RWPE1 (cell line): ENCODE results near the gene MTRR.
A peak's percentile ranks its signal among the peaks of the same experiment; 100 is the strongest.

Experiments
- CTCF ChIA-PET: fragments of 350-600 bp; sonication (Branson Sonifier 250); formaldehyde crosslinking; extraction: SDS; loops from one replicate; lab custom pipeline; 2021; lab: Yijun Ruan, JAX
- POLR2A ChIA-PET: fragments of 400-600 bp; formaldehyde crosslinking; extraction: SDS; loops from one replicate; lab custom pipeline; 2020; ENCODE audit warnings: antibody characterized with exemption; ENCODE audit not compliant: low non-redundant PET; lab: Yijun Ruan, JAX
- DNase-seq: peaks from one replicate; pipeline ENCODE4 v3.0.0; 2012; ENCODE audit warnings: low spot score
- H3K27ac ChIP-seq: fragments of 450-650 bp; 2 replicates; pipeline ENCODE4 v1.5.1; 2017
- TF ChIP-seq, protein P1 (sequence below): fragments of 450-650 bp; conservative IDR thresholded peaks from 2 replicates; pipeline ENCODE4 v1.5.1; 2017; ENCODE audit warnings: low read depth, mild to moderate bottlenecking

MTRR gene

DNA sequence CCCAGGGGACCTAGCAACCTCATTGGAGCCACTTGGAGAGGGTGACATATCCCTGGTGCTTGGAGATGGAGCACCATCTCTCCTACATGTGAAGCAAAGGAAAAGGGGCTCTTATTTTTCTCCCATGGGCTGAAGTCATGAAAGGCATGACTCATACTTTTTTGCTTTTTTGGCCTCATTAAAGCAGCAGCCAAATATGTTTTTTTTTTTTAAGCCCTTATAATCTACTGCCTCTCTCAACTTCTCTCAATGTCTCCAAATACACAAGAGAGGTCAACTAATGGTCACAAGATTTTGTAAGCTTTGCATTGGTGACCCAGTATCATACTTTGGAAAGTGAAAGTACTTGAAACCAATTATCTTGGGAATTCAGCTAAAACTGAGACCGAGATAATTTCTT lies 16.4 kb upstream of the MTRR start:
- CTCF ChIA-PET, result no interaction called here
- TF ChIP-seq, protein P1, sequence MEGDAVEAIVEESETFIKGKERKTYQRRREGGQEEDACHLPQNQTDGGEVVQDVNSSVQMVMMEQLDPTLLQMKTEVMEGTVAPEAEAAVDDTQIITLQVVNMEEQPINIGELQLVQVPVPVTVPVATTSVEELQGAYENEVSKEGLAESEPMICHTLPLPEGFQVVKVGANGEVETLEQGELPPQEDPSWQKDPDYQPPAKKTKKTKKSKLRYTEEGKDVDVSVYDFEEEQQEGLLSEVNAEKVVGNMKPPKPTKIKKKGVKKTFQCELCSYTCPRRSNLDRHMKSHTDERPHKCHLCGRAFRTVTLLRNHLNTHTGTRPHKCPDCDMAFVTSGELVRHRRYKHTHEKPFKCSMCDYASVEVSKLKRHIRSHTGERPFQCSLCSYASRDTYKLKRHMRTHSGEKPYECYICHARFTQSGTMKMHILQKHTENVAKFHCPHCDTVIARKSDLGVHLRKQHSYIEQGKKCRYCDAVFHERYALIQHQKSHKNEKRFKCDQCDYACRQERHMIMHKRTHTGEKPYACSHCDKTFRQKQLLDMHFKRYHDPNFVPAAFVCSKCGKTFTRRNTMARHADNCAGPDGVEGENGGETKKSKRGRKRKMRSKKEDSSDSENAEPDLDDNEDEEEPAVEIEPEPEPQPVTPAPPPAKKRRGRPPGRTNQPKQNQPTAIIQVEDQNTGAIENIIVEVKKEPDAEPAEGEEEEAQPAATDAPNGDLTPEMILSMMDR, result no peak
- POLR2A ChIA-PET, result no interaction called here

GRCh38 chr5:7852988-7853387 lies 16.0 kb upstream of the MTRR start:
- no peak overlapping the region for H3K27ac ChIP-seq
- CTCF ChIA-PET, result no interaction called here
- TF ChIP-seq, protein P1, result no peak
- DNase-seq, result no peak
- POLR2A ChIA-PET, result no interaction called here

More for the DNA sequence above, 16.4 kb upstream of the MTRR start:
- no peak for DNase-seq
- H3K27ac ChIP-seq, result no peak overlapping the region

GRCh38 chr5:7855611-7856010 lies 13.3 kb upstream of the MTRR start:
- no peak for DNase-seq
- ChIA-PET POLR2A (no interaction called here), CTCF (interaction anchor here (0.7 kb wide), 1 partner anchor 311 kb away, joined by 3 read pairs; no protein-coding TSS in a partner anchor)
- no peak overlapping the region for H3K27ac ChIP-seq
- TF ChIP-seq, protein P1, result no peak

GRCh38 chr5:7856855-7857254 lies 12.1 kb upstream of the MTRR start:
- TF ChIP-seq, protein P1, result peak; percentile 38; the same call in 1 of the 2 replicates
- H3K27ac ChIP-seq, result no peak overlapping the region
- ChIA-PET POLR2A (no interaction called here), CTCF (interaction anchor here (0.7 kb wide), 1 partner anchor 10 kb away, joined by 4 read pairs; no protein-coding TSS in a partner anchor)
- no peak for DNase-seq

- no peak overlapping the region for H3K27ac ChIP-seq
- TF ChIP-seq, protein P1, result no peak
- POLR2A ChIA-PET, result interaction anchor here (1.6 kb wide), 1 partner anchor 11 kb away, joined by 3 read pairs; the partner anchor contains the start of genes FASTKD3 and MTRR
- DNase-seq, result no peak
- CTCF ChIA-PET, result no interaction called here
Observed at GRCh38 chr5:7857361-7857760, 11.6 kb upstream of the MTRR start.

GRCh38 chr5:7857926-7858632 lies 10.9 kb upstream of the MTRR start:
- ChIA-PET CTCF (no interaction called here), POLR2A (interaction anchor here (1.6 kb wide), 1 partner anchor 11 kb away, joined by 3 read pairs; the partner anchor contains the start of genes FASTKD3 and MTRR)
- H3K27ac ChIP-seq, result no peak overlapping the region
- no peak for DNase-seq
- TF ChIP-seq, protein P1, result no peak
